Ureter (tissue), 1 donor: Measurements from ENCODE around the gene CCL4. TPM values are rescaled to one million over a fixed set of nuclear protein-coding genes. Genes with fewer than 3 reads are reported as not detected.

Experiments used
- DNase-seq: peaks from one replicate; pipeline ENCODE4 v3.0.0-alpha.2; 2020; ENCODE audit warnings: low spot score
- total RNA-seq: library from RNA; stranded (reverse); gene quantifications from one replicate; pipeline ENCODE4 v1.2.4, GENCODE V29; 2023
- donor health status: DM: yes; HTN: yes; CAD: no.

CCL4 gene
- total RNA-seq, 1 donor from 2014 or later, result 6.1 TPM

- no peak for DNase-seq
These were observed 40.4 kb downstream of the CCL4 start for GRCh38 chr17:36144014-36144413.

GRCh38 chr17:36144981-36145729, 41.5 kb downstream of the CCL4 start:
- no peak for DNase-seq

- no peak for DNase-seq
These were observed 44.0 kb downstream of the CCL4 start for GRCh38 chr17:36147601-36148000.

GRCh38 chr17:36148559-36149295, 45.1 kb downstream of the CCL4 start:
- DNase-seq, result peak; percentile 70

- DNase-seq, result no peak
These were observed 45.7 kb downstream of the CCL4 start for GRCh38 chr17:36149296-36149820.

- DNase-seq, result no peak
These were observed 48.4 kb downstream of the CCL4 start for GRCh38 chr17:36151891-36152638.

- DNase-seq, result no peak
These were observed 49.1 kb downstream of the CCL4 start for GRCh38 chr17:36152639-36153120.

- DNase-seq, result no peak
These were observed 50.4 kb downstream of the CCL4 start for GRCh38 chr17:36153895-36154610.

Other genes starting within 250 kb of the CCL4 start
- gene HEATR9, start 234.9 kb upstream of the CCL4 start, total RNA-seq, result 0.21 TPM
- gene CCL5, start 223.5 kb upstream of the CCL4 start, total RNA-seq, result 12.1 TPM
- gene RDM1, start 173.1 kb upstream of the CCL4 start, total RNA-seq, result 1.1 TPM
- not detected for gene LYZL6, start 160.1 kb upstream of the CCL4 start, total RNA-seq
- gene CCL16, start 122.3 kb upstream of the CCL4 start, total RNA-seq, result 1.6 TPM
- 46.9 TPM for gene CCL14, start 117.1 kb upstream of the CCL4 start, total RNA-seq
- gene CCL15, start 102.3 kb upstream of the CCL4 start, total RNA-seq, result 37.7 TPM
- gene CCL23, start 85.9 kb upstream of the CCL4 start, total RNA-seq, result 6.3 TPM
- gene CCL18, start 39.6 kb upstream of the CCL4 start, total RNA-seq, result 11.1 TPM
- gene CCL3, start 13.7 kb upstream of the CCL4 start, total RNA-seq, result 0.78 TPM
- 13.6 TPM for gene TBC1D3B, start 72.8 kb downstream of the CCL4 start, total RNA-seq
- gene CCL3L1, start 92.9 kb downstream of the CCL4 start, total RNA-seq, result not detected
- gene CCL4L2, start 107.2 kb downstream of the CCL4 start, total RNA-seq, result 0.81 TPM
- 2.1 TPM for gene TBC1D3I, start 160.7 kb downstream of the CCL4 start, total RNA-seq
- not detected for gene TBC1D3G, start 220.1 kb downstream of the CCL4 start, total RNA-seq